GM19468 (cell line): ENCODE measurements around the gene RAP1GAP.

Experiments used
- ATAC-seq: cut with Tn5 transposase; IDR thresholded peaks from one replicate; pipeline ENCODE4 v1.9.1; 2021; ENCODE audit warnings: mild to moderate bottlenecking, moderate library complexity, moderate number of reproducible peaks; ENCODE audit not compliant: unreplicated experiment; ENCODE audit errors: extremely low read depth

The RAP1GAP gene

GRCh38 chr1:21669258-21670058 lies at the start of gene RAP1GAP:
Gene RAP1GAP, minus strand, starts transcription at chr1:21669357. Its CDS starts 49,325 bp downstream, at chr1:21620032.
- ATAC-seq: no peak

- no peak for ATAC-seq
Observed at GRCh38 chr1:21716169-21716568, 47.0 kb upstream of the RAP1GAP start.

- no peak for ATAC-seq
Observed at GRCh38 chr1:21707891-21708290, 38.7 kb upstream of the RAP1GAP start.

- ATAC-seq: no peak
Observed at GRCh38 chr1:21707086-21707840, 38.1 kb upstream of the RAP1GAP start.

- no peak for ATAC-seq
Observed at GRCh38 chr1:21706151-21706835, 37.1 kb upstream of the RAP1GAP start.

GRCh38 chr1:21705303-21705980 lies 36.3 kb upstream of the RAP1GAP start:
- ATAC-seq: no peak

- no peak for ATAC-seq
Observed at GRCh38 chr1:21704145-21704544, 35.0 kb upstream of the RAP1GAP start.

- no peak for ATAC-seq
Observed at GRCh38 chr1:21703318-21703963, 34.3 kb upstream of the RAP1GAP start.

- ATAC-seq: no peak
Observed at GRCh38 chr1:21702780-21703179, 33.6 kb upstream of the RAP1GAP start.

- ATAC-seq: no peak
Observed at GRCh38 chr1:21701401-21701800, 32.2 kb upstream of the RAP1GAP start.

- no peak for ATAC-seq
Observed at GRCh38 chr1:21700094-21700493, 30.9 kb upstream of the RAP1GAP start.

- no peak for ATAC-seq
Observed at GRCh38 chr1:21696931-21697330, 27.8 kb upstream of the RAP1GAP start.

- no peak for ATAC-seq
Observed at GRCh38 chr1:21693732-21694131, 24.6 kb upstream of the RAP1GAP start.

- ATAC-seq: no peak
Observed at GRCh38 chr1:21691739-21692138, 22.6 kb upstream of the RAP1GAP start.

- no peak for ATAC-seq
Observed at GRCh38 chr1:21689661-21690372, 20.7 kb upstream of the RAP1GAP start.

GRCh38 chr1:21687081-21687529 lies 17.9 kb upstream of the RAP1GAP start:
- ATAC-seq: no peak

GRCh38 chr1:21685946-21686678 lies 17.0 kb upstream of the RAP1GAP start:
- no peak for ATAC-seq

GRCh38 chr1:21681426-21681825 lies 12.3 kb upstream of the RAP1GAP start:
- ATAC-seq: no peak
